NOMO-1 treated with DMSO at 0.1 percent for 48 hours (cell line): ENCODE data around the gene DROSHA.
"Not testable (repeated sequence)": the region's sequence is repeated elsewhere in the genome, so short reads cannot be mapped to it uniquely, and the experiment has no call there.

Experiments used
- DNase-seq: peaks from one replicate; lab custom pipeline; 2025; ENCODE audit not compliant: unreplicated experiment; lab: John Stamatoyannopoulos, UW

The DROSHA gene

GRCh38 chr5:31531888-31532547, at the start of gene DROSHA, which contains the start of gene C5orf22:
TSS of gene DROSHA (minus strand) at chr5:31532093. CDS start at chr5:31529059, 3,034 bp downstream.
TSS of gene C5orf22 (plus strand) at chr5:31532301. CDS start at chr5:31532393, 92 bp downstream.
- DNase-seq: peak; percentile 99

DNA sequence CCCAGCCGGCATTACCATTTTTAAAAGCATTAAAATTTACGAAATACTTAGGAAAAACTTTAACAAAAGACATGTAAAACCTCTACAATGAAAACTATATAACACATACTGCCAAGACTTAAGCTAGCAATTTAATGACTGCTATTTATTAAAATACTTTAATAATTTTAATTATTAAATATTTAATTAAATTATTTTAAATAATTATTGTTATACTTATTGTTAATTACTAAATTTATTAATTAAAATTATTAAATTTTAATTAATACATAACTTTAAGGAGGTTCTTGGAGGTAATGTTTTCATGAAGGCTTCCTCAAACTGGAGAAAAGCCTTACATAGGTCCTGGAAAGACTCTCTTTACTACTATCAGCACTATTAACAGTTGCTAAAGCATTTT, 47.7 kb upstream of the DROSHA start:
- DNase-seq: no peak

- no peak for DNase-seq
Measured at GRCh38 chr5:31577438-31577837, 45.5 kb upstream of the DROSHA start.

GRCh38 chr5:31574772-31575171, 42.9 kb upstream of the DROSHA start:
- DNase-seq: no peak

GRCh38 chr5:31573494-31574142, 41.7 kb upstream of the DROSHA start:
- no peak for DNase-seq

- DNase-seq: no peak
Measured at GRCh38 chr5:31569068-31569467, 37.2 kb upstream of the DROSHA start.

DNA sequence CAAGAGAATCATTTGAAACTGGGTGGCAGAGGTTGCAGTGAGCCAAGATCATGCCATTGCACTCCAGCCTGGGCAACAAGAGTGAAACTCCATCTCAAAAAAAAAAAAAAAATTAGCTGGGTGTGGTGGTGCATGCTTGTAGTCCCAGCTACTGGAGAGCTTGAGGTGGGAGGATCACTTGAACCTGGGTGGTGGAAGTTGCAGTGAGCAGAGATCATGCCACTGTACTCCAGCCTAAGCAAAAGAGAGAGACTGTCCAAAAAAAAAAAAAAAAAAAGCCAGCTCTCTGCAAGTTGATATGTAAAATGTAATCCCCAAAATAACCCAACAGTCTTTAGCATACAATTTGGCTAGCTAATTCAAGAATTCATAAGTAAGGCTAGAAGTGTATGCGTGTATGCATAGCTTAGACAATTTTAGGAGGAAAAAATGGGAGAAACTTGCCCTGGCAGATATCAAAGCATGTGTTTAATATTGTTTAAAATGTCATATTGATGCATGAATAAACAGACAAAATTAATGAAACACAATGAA, 36.5 kb upstream of the DROSHA start:
- no peak for DNase-seq

DNA sequence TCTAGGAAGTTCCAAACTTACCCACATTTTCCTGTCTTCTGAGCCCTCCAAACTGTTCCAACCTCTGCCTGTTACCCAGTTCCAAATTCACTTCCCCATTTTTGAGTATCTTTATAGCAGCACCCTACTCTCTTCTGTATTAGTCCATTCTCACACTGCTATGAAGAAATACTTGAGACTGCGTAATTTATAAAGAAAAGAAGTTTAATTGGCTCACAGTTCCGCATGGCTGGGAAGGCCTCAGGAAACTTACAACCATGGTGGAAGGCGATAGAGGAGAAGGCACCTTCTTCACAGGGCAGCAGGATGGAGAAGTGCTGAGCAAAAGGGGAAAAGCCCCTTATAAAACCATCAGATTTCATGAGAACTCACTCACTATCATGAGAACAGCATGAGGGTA, 34.5 kb upstream of the DROSHA start:
- peak; percentile 77 for DNase-seq

DNA sequence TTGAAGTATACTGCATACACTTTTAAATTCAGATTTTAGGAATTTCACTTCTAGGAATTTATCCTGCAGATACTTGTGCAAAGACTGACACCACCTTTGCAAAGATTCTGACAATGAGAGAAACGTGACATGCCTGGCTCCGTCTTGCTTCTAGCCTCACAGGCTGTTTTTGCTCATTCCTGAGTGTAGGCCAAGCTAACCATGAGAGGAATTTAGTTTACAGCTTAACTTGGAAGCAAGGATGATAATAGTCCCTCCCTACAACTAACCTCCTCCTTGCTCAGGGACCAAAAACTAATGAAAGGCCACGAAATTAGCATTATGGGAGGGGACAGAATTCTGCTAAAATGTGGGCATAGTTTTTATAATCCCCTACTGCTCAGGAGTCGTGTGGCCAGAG, 31.3 kb upstream of the DROSHA start:
- no peak for DNase-seq

DNA sequence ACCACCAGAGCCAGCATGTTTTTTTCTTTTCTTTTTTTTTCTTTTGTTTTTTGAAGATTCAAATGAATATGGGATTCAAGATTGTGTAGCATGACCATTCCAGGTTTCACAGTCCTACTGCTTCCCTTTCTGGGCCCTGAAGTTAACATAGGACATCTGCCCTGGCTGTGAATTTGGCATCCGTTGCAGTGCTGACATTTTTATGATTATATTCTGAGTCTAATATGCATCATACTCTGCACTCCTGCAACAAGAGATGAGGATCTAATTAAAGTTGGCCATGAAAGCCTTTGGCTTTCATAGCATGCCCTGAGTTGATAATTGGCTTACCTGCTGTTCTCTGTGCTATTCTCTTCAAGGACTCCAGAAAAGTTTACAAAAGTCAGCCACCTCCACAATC, 30.1 kb upstream of the DROSHA start:
- DNase-seq: no peak

DNA sequence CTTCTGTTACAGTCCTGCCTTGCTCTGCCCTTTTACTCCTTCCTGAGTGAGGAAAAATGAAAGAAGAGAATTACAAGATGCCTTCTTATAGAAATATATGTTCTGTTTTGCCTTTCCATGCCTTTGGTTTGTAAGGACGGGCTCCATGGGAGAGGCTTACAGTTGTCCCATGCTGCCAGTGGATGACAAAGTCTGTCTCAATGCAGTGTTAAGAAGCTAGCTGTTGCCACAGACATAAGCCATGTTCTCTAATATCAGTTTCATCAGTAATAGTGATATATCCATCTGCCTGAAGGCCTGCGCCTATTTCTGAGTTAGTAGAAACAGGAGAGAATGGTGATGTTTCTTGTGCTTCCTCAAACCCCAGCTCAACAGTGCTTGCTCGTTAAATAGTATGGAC, 28.0 kb upstream of the DROSHA start:
- no peak for DNase-seq

DNA sequence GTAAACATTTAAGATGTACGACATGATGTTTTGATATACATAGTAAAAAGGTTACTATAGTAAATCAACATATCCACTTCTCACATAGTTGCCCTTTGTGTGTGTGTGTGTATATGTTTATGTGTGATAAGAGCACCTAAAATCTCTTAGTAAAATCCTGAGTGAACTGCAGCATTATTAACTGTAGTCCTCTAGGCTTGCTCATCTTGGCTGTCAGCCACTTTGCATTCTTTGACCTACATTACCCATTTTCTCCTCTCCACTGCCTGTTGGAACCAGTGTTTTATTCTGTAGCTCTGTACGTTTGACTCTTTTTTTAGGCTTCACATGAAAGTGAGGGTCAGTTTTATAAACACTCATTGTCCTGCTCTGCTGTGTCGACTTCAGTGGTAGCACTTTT, 24.6 kb upstream of the DROSHA start:
- no peak for DNase-seq

- DNase-seq: no peak
Measured at GRCh38 chr5:31554552-31554951, 22.7 kb upstream of the DROSHA start.

GRCh38 chr5:31553863-31554262, 22.0 kb upstream of the DROSHA start:
- DNase-seq: no peak

- DNase-seq: no peak
Measured at GRCh38 chr5:31551878-31552277, 20.0 kb upstream of the DROSHA start.

- not testable (repeated sequence) for DNase-seq
Measured at GRCh38 chr5:31549114-31549513, 17.2 kb upstream of the DROSHA start.

DNA sequence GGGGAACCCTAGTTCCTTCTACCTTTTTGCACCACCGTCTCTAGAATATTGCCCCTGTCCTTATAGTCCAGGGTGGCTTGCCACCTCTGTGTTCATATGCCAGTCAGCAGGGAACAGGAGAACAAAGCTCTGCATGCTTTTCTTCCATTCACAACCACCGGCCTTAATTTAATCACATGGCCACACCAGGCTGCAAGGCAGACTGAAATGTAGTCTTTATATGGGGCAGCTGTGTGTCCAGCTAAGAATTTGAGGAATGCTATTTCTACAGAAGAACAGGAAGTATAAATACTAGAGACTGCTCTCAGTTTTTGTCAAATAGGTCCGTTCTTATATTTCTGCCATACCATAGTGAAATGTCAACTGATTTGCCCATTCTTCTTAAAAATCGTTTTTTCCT, 6.0 kb upstream of the DROSHA start:
- no peak for DNase-seq

- DNase-seq: no peak
Measured at GRCh38 chr5:31537349-31537748, 5.5 kb upstream of the DROSHA start.

DNA sequence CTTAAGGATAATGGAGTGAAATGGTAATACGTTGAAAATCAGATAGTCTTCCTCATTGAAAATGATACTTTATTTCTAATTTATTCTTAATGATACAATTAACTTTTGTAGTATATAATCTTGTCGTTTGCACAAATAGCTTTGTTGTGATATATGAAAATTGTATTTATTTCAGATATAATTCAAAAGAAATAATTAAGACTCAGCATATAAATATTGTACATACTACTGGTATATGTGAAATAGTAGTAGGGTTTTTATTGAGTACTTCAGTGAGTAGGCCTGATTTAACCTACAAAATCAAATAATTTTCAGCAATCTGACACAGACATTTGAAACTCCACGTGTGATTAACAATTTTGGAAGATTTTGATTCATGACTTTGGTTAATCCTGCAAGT, 5.0 kb upstream of the DROSHA start:
- DNase-seq: no peak

DNA sequence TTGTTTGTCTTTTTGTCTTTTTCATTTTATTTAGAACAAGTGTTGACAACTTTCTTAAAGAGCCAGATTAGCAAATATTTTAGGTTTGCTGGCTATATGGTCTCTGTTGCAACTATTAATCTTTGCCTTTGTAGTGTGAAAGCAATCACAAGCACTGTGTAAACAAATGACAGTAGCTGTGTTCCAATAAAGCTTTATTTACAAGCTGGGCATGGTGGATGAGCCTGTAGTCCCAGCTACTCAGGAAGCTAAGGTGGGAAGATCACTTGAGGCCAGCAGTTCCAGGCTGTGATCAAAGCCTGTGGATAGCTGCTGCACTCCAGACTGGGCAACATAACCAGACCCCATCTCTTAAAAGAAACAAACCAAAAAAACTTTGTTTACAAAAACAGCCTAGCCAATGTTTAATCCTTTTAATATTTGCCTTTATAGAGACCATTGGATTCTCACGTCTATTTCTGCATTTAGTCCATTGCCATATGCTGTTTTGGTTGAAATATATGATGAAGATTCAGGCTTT, 2.7 kb upstream of the DROSHA start:
- DNase-seq: no peak

DNA sequence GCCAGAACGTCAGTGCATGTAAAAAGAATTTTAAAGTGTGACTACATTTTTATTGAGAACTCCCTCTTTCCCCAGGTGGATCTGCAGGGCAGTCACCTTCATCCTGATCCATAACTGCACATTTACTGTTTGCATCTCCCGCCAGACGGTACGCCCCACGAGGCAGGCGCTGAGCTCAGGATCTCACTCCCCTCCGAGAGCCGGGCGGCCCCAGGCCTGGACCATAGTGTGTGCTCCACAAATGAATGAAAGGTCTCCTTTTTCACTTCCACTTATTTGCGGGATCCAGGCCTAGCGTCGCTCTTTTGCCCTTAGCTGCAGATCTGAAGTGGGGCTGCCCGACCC, 378 bp downstream of the DROSHA start:
- DNase-seq: peak; percentile 74

DNA sequence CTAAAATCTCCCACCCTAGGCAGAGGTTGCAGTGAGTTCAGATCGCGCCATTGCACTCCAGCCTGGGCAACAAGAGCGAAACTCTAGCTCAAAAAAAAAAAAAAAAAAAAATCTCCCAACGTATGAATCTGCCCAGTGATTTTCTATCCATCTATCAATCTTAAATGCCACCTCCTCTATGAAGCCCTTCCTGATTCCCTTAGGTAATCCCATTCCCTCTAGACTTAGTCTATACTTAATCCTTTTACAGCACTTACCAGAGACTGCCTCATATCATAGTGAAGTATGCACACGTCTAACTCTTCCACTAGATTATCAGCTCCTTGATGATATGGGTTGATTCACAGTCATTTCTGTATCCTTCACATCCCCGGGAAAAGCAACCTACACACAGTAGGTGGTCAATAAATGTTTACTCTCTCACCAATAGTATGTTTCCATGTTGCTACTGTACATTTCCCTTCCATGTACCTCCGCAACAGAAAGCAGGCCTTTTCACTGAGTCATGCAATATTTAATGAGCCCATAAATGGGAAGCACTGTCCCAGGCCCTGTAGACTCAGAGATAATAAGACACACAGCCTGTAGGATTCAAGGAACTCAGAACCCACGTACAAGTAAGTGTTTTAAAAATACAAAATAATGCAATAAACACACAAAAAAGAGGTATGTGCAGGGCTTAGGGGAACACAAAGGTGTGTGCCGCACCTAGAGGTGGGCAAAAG, 1.2 kb downstream of the DROSHA start:
- DNase-seq: peak; percentile 39
